K562 (cell line): ENCODE results near the gene SEPTIN1. TPM values are rescaled to one million over a fixed set of nuclear protein-coding genes. Genes with fewer than 3 reads are reported as not detected.
A peak's percentile ranks its signal among the peaks of the same experiment; 100 is the strongest.

Source experiments
- BACH1 ChIP-seq: fragments of 200-800 bp; sonication (Bioruptor generic); IDR thresholded peaks from 2 replicates; pipeline ENCODE4 v1.6.1; 2016; ENCODE audit warnings: missing genetic modification characterization, missing compliant biosample characterization
- CBFA2T3 ChIP-seq: fragments of 450-650 bp; IDR thresholded peaks from 2 replicates; pipeline ENCODE4 v1.6.1; 2017
- CREM ChIP-seq: IDR thresholded peaks from 2 replicates; pipeline ENCODE4 v1.6.1; 2014; ENCODE audit warnings: antibody characterized with exemption, low read depth
- EGR1 ChIP-seq: fragments of 450-650 bp; conservative IDR thresholded peaks from 2 replicates; pipeline ENCODE4 v1.6.1; 2017; ENCODE audit warnings: mild to moderate bottlenecking
- EP300 ChIP-seq: IDR thresholded peaks from 2 replicates; pipeline ENCODE4 v1.6.1; 2012; ENCODE audit warnings: low read length, improper control_type of control experiment
- JUN ChIP-seq, 2 experiments: sonication (generic) in 1 of 2; formaldehyde crosslinking in 1 of 2; IDR thresholded peaks; 2 replicates each; pipeline versions ENCODE4 v1.6.1 to v1.8.0; 2012 to 2022; ENCODE audit warnings: borderline replicate concordance in 2 of 2, mild to moderate bottlenecking in 2 of 2, improper control_type of control experiment in 1 of 2, low read depth in 1 of 2, low read length in 1 of 2, missing genetic modification reagents in 1 of 2
- KDM1A ChIP-seq, 2 experiments: fragments of 450-650 bp; IDR thresholded peaks; 2 replicates each; pipeline ENCODE4 v1.6.1; 2016; ENCODE audit warnings: mild to moderate bottlenecking in 2 of 2
- KHSRP ChIP-seq: fragments of 450-650 bp; IDR thresholded peaks from 2 replicates; pipeline ENCODE4 v1.6.1; 2017
- RCOR1 ChIP-seq, 2 experiments: IDR thresholded peaks; 2 replicates each; pipeline ENCODE4 v1.6.1; 2012; ENCODE audit warnings: low read depth in 2 of 2, low read length in 2 of 2, borderline replicate concordance in 1 of 2, improper control_type of control experiment in 1 of 2
- SMARCA4 ChIP-seq: fragments of 450-650 bp; IDR thresholded peaks from 2 replicates; pipeline ENCODE4 v1.6.1; 2016
- TCFL5 ChIP-seq: fragments of 250-450 bp; sonication (Bioruptor Pico); conservative IDR thresholded peaks from 2 replicates; pipeline ENCODE4 v1.6.1; 2021; ENCODE audit warnings: mild to moderate bottlenecking, moderate library complexity, matching md5 sums
- ZNF24 ChIP-seq: fragments of 450-650 bp; IDR thresholded peaks from 2 replicates; pipeline ENCODE4 v1.6.1; 2016
- ZNF583 ChIP-seq: fragments of 250-450 bp; sonication (Bioruptor Pico); IDR thresholded peaks from 2 replicates; pipeline ENCODE4 v1.4.0; 2020
- ZNF75A ChIP-seq: fragments of 450-650 bp; formaldehyde crosslinking; IDR thresholded peaks from 2 replicates; pipeline ENCODE4 v1.4.0; 2020; ENCODE audit warnings: mild to moderate bottlenecking
- ZNF77 ChIP-seq: fragments of 250-450 bp; sonication (Bioruptor Pico); IDR thresholded peaks from 2 replicates; pipeline ENCODE4 v1.5.0; 2020
- polyA plus RNA-seq, 8 experiments: library from polyadenylated mRNA; depleted of rRNA in 4 of 8; stranded (reverse) in 5 of 8; unstranded in 3 of 8; fragments of >200 nt; fragmentation: Nextera tagmentation in 2 of 8; fragmentation: Illumina TruSeq in 1 of 8; extraction: Ambion mirVana in 2 of 8; extraction: Trizol in 1 of 8; gene quantifications; 2 replicates each; pipeline versions ENCODE4 v1.2.1 to v1.2.3, GENCODE V29; 2011 to 2014; ENCODE audit warnings: inconsistent platforms in 1 of 8, missing spikeins in 1 of 8
- total RNA-seq, 7 experiments: library from RNA; depleted of rRNA in 6 of 7; stranded (reverse); fragments of >200 nt in 6 of 7; fragmentation: Illumina TruSeq in 2 of 7; extraction: Trizol in 2 of 7; gene quantifications; 2 replicates each; pipeline versions ENCODE4 v1.2.1 to v1.2.3, GENCODE V29; 2011 to 2021; ENCODE audit warnings: low replicate concordance in 1 of 7
- TF ChIP-seq, protein P1 (sequence below), 2 experiments: fragments of 150-350 bp in 1 of 2; IDR thresholded peaks; 2 replicates each; pipeline ENCODE4 v1.6.1; 2012 to 2016; ENCODE audit warnings: low read depth in 2 of 2, low read length in 2 of 2, mild to moderate bottlenecking in 1 of 2, moderate library complexity in 1 of 2
- TF ChIP-seq, protein P2 (sequence below), 2 experiments: fragments of 450-650 bp in 1 of 2; sonication (generic) in 1 of 2; formaldehyde crosslinking in 1 of 2; IDR thresholded peaks in 1 of 2; conservative IDR thresholded peaks in 1 of 2; 2 replicates each; pipeline versions ENCODE4 v1.6.1 to v1.8.1; 2016 to 2023; ENCODE audit warnings: mild to moderate bottlenecking in 2 of 2, moderate library complexity in 2 of 2, inconsistent platforms in 1 of 2, missing genetic modification reagents in 1 of 2
- TF ChIP-seq, protein P3 (sequence below): sonication (generic); formaldehyde crosslinking; IDR thresholded peaks from 2 replicates; pipeline ENCODE4 v1.8.1; 2023; ENCODE audit warnings: mild to moderate bottlenecking, missing genetic modification reagents
- TF ChIP-seq, protein P4 (sequence below), 2 experiments: fragments of 450-650 bp; conservative IDR thresholded peaks; 2 replicates each; pipeline ENCODE4 v1.6.1; 2017; ENCODE audit warnings: mild to moderate bottlenecking in 2 of 2, moderate library complexity in 2 of 2

Gene SEPTIN1
- total and polyA plus RNA-seq, 9 of the 15 experiments (the other 6 are each of a cell fraction or from before 2014, with no cell fraction given): 0.23 to 5.6 (median 1.7) TPM; not detected in 1

DNA sequence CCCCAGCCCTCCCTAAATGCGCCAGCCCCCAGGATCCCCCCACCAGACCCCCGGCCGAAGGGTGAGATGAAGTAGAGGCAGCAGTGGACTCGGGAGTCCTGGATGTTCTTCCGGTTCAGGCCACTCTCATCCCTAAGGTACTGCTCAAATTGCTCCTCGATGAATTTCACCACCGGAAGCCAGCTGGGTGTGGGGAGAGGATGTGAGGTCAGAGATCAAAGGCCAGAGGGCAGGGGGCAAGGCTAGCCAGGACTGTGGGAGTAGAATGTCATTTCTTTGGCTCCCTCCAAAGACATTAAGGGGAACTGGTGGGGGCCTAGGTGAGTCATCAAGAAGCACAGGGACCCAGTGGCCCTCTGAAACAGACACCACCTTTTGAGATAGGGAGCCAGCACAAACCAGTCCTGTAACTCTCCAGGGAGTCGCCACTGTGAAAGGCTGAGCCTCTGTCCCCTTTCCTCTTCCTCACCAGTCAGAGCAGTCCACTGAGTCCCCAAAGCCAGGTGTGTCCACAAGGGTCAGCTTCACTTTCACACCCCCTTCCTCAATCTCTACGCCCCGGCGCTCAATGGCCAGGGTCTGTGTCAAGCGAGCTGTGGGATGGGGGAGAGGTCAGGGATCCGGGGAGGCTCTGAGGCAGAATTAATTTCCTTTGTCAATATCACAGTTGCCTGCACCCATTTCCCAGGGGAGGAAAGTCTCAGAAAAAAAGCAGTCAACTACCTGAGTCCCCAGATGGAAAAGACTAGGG lies 895 bp downstream of the SEPTIN1 start (continued):
- TF ChIP-seq, protein P1, sequence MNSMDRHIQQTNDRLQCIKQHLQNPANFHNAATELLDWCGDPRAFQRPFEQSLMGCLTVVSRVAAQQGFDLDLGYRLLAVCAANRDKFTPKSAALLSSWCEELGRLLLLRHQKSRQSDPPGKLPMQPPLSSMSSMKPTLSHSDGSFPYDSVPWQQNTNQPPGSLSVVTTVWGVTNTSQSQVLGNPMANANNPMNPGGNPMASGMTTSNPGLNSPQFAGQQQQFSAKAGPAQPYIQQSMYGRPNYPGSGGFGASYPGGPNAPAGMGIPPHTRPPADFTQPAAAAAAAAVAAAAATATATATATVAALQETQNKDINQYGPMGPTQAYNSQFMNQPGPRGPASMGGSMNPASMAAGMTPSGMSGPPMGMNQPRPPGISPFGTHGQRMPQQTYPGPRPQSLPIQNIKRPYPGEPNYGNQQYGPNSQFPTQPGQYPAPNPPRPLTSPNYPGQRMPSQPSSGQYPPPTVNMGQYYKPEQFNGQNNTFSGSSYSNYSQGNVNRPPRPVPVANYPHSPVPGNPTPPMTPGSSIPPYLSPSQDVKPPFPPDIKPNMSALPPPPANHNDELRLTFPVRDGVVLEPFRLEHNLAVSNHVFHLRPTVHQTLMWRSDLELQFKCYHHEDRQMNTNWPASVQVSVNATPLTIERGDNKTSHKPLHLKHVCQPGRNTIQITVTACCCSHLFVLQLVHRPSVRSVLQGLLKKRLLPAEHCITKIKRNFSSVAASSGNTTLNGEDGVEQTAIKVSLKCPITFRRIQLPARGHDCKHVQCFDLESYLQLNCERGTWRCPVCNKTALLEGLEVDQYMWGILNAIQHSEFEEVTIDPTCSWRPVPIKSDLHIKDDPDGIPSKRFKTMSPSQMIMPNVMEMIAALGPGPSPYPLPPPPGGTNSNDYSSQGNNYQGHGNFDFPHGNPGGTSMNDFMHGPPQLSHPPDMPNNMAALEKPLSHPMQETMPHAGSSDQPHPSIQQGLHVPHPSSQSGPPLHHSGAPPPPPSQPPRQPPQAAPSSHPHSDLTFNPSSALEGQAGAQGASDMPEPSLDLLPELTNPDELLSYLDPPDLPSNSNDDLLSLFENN (IDR thresholded peaks at IDR 0.05; ENCODE audit: low read depth in 2 of 2, low read length in 2 of 2): 0 out of 4 replicates have a peak, but pooled peaks of 1 of the 2 experiments have one; percentile 18
- TF ChIP-seq EP300: peak; percentile 57; the same call in 1 of the 2 replicates
- TF ChIP-seq TCFL5 (CRISPR knock-in tag): no peak
- no peak for TF ChIP-seq KHSRP
- peak in 1 of 2 experiments; percentile 70; a peak in 2 of 4 replicates for TF ChIP-seq RCOR1 (IDR thresholded peaks at IDR 0.05; ENCODE audit: borderline replicate concordance in 1 of 2, low read depth in 2 of 2, low read length in 2 of 2)
- no peak for TF ChIP-seq BACH1 (tag)
- TF ChIP-seq, protein P2, sequence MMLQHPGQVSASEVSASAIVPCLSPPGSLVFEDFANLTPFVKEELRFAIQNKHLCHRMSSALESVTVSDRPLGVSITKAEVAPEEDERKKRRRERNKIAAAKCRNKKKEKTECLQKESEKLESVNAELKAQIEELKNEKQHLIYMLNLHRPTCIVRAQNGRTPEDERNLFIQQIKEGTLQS (IDR thresholded peaks at IDR 0.05): peak; percentile 95
- TF ChIP-seq, protein P2 (CRISPR knock-in tag; conservative IDR thresholded peaks at IDR 0.05): no peak
- peak; percentile 86 for TF ChIP-seq JUN (IDR thresholded peaks at IDR 0.05; ENCODE audit: borderline replicate concordance, low read depth, low read length)
- no peak for TF ChIP-seq JUN (CRISPR knock-in tag; IDR thresholded peaks at IDR 0.05; ENCODE audit: borderline replicate concordance)
- TF ChIP-seq ZNF77: no peak
- TF ChIP-seq, protein P3, sequence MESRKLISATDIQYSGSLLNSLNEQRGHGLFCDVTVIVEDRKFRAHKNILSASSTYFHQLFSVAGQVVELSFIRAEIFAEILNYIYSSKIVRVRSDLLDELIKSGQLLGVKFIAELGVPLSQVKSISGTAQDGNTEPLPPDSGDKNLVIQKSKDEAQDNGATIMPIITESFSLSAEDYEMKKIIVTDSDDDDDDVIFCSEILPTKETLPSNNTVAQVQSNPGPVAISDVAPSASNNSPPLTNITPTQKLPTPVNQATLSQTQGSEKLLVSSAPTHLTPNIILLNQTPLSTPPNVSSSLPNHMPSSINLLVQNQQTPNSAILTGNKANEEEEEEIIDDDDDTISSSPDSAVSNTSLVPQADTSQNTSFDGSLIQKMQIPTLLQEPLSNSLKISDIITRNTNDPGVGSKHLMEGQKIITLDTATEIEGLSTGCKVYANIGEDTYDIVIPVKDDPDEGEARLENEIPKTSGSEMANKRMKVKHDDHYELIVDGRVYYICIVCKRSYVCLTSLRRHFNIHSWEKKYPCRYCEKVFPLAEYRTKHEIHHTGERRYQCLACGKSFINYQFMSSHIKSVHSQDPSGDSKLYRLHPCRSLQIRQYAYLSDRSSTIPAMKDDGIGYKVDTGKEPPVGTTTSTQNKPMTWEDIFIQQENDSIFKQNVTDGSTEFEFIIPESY (CRISPR knock-in tag): no peak
- peak; percentile 86 for TF ChIP-seq SMARCA4
- no peak for TF ChIP-seq ZNF75A
- peak; percentile 22 to 24; a peak in 2 of 4 replicates for TF ChIP-seq KDM1A (IDR thresholded peaks at IDR 0.05)
- TF ChIP-seq, protein P4, sequence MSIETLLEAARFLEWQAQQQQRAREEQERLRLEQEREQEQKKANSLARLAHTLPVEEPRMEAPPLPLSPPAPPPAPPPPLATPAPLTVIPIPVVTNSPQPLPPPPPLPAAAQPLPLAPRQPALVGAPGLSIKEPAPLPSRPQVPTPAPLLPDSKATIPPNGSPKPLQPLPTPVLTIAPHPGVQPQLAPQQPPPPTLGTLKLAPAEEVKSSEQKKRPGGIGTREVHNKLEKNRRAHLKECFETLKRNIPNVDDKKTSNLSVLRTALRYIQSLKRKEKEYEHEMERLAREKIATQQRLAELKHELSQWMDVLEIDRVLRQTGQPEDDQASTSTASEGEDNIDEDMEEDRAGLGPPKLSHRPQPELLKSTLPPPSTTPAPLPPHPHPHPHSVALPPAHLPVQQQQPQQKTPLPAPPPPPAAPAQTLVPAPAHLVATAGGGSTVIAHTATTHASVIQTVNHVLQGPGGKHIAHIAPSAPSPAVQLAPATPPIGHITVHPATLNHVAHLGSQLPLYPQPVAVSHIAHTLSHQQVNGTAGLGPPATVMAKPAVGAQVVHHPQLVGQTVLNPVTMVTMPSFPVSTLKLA (conservative IDR thresholded peaks at IDR 0.05): peak in 1 of 2 experiments; percentile 59; a peak in 2 of 4 replicates
- 0 out of 2 replicates have a peak, but pooled peaks have one; percentile 27 for TF ChIP-seq ZNF583 (CRISPR knock-in tag)
- peak; percentile 84 for TF ChIP-seq CREM
- TF ChIP-seq EGR1: peak; percentile 29; the same call in 1 of the 2 replicates
- no peak for TF ChIP-seq ZNF24
- peak; percentile 62 for TF ChIP-seq CBFA2T3
